Tongue (tissue), 3 donors: ENCODE measurements around the gene ZNF528. TPM values are rescaled to one million over a fixed set of nuclear protein-coding genes. Genes with fewer than 3 reads are reported as not detected.

Experiments
- DNase-seq: peaks from one replicate; pipeline ENCODE4 v3.0.0-alpha.2; 2015
- small RNA-seq: library from RNA; depleted of rRNA; stranded (forward); fragments of <200 nt; gene quantifications from one replicate; pipeline ENCODE3, GENCODE V24; 2014; ENCODE audit warnings: low replicate concordance
- total RNA-seq: library from RNA; depleted of rRNA; stranded (reverse); fragments of >200 nt; gene quantifications from one replicate; pipeline ENCODE4 v1.2.3, GENCODE V29; 2014

Gene ZNF528
- total RNA-seq, result 28.6 TPM

DNA sequence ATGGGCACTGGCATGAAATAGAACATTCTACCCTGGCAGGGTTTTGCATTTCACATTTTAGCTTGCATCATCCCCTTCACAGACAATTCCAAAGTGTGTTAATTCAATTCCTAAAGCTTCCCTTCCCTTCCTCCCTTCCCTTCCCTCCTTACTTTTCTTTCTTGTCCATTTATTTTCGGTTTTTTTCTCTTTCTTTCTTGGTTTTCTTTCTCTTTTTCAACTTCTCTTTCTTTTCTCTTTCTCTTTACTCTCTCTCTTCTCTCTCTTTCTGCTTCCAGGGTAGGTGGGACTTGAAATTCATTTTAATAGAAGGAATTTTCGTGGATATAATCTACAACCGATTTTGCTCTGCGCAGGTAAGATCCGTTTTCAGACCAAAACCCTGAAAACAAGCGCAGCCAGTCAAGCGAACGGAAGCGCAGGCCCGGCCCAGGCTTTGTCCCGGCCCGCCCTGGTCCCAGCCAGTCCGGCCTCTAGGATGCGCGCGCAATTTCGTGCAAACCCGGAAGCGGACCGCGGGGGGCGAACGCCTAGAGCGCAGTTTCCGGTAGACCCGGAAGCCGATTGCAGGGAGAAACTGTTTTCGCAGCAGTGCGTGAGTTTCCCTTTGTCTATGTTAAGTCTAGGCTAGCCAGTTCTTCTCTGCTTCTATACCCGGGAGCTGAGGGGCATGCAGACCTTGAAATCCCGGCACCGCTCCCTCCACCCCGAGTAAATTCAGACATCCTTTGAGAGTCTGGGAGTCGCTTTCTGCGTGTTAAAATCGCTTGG lies at the start of gene ZNF528:
Gene ZNF528 (plus strand): TSS at position 540 of the 771 bp plus-strand sequence. CDS start 4,165 bp downstream, outside the sequence.
- peak; percentile 99 for DNase-seq

DNA sequence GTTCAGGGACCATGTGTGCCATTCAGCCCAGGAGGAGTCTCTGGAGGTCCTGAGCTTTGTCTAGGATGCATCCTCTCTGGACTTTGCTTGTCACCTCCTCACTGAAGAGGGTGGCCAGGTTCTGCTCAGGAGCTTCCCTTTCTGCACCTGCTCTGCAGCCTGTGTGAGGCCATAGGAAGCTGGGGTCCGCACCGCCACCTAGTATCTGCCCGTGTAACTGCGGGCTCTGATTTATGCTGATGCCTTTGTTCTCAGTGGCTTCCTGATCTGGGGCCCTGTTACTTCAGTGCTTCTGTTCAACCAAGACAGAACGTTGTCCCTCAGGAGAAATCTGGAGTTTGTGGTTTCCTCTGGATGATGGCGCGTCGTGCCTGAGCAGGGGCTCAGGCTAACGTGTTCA lies 46.1 kb upstream of the ZNF528 start:
- DNase-seq, result no peak

DNA sequence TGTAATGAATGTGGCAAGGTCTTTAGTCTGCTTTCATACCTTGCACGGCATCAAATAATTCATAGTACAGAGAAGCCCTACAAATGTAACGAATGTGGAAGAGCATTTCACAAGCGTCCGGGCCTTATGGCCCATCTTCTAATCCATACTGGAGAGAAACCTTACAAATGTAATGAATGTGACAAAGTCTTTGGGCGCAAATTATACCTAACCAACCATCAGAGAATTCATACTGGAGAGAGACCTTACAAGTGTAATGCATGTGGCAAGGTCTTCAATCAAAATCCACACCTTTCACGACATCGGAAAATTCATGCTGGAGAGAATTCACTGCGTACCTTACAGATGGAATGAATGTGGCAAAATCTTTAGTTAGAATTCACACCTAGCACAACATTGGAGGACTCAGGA lies 31.2 kb upstream of the ZNF528 start:
- DNase-seq, result no peak

DNA sequence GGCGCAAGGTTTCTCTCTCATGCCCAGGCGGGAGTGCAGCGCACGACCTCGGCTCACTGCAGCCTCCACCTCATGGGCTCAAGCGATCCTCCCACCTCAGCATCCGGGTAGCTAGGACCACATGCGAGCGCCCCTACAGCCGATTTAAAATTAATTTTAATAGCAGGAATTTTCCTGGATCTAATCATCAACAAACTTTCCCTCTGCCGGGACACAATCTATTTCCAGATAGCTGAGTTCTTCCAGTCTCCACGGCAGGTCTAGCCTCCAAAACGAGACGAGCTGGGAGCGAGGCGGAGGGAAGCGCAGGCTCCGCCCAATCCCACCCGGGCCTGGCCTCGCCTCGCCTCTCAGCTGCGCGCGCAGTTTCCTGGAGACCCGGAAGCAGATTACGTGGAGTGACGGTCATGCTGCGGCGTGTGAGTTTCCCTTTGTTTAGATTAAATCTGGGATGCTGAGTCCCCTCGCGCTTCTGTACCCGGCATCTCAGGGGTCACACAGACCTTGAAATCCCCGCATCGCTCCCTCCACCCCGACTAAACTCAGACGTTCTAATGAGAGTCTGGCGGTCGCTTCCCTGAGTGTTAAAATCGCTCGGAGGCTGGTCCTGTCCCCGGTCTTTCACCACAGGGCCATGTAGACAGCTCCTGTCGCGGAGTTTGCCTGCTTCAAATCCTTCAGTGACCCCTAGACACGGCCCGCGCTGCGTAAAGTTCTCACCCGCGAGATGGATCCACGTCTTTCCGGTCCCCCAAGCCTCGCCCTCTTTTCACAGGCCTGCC lies 27.9 kb upstream of the ZNF528 start, which contains the start of gene ZNF880:
Gene ZNF880 (plus strand): TSS at position 365 of the 782 bp plus-strand sequence. CDS start 43 bp downstream, at position 408.
- DNase-seq, result peak; percentile 99

DNA sequence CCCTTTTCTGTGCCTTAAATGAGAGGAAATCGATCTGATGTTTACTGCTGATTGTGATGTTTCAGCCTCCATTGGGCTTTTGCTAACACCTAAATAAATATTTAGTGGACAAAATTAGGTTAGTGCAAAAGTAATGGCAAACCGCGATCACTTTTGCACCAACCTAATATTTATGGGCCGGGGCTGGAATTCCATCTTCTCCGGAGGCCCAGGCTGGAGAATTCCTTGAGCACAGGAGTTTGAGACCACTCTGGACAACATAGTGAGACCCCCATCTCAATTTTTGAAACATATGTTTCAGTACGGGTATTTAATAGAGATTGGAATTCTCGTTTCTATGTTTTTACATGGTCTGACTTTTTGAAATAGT lies 27.3 kb upstream of the ZNF528 start:
- no peak for DNase-seq

DNA sequence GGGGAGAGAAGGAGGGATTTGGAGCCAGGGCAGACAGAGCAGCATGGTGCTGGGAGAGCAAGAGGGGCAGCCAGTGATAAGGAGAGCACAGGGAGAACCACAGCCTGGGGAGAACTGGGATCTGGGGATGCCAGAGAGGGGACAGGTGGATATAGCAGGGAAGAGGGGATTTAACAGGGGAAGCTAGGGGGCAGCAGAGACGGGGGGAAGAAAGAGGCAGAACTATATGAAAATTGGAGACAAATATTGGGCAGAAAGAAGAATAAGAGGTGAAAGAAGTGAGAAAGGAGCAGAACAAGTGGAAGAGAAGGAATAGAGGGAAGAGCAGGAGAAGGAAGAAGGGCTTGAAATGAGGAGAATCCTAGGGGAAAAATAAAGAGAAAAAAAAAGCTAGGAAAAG lies 6.5 kb upstream of the ZNF528 start:
- DNase-seq, result no peak

DNA sequence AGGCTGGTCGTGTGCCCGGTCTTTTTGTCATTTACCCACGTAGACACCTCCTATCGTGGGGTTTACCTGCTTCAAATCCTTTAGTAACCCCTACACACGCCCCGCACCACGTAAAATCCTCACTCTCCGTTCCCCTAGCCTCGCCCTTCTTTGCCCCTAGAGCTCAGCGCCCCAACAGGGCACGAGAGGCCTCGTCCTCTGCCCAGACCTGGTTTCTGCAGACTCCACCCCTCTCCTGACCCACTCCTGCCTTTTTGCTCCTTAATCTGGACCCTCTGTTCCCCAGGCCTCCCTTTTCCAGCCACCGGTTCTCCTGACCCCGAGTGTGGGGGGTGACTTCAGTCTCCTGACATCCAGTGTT lies 412 bp downstream of the ZNF528 start:
- DNase-seq, result no peak

DNA sequence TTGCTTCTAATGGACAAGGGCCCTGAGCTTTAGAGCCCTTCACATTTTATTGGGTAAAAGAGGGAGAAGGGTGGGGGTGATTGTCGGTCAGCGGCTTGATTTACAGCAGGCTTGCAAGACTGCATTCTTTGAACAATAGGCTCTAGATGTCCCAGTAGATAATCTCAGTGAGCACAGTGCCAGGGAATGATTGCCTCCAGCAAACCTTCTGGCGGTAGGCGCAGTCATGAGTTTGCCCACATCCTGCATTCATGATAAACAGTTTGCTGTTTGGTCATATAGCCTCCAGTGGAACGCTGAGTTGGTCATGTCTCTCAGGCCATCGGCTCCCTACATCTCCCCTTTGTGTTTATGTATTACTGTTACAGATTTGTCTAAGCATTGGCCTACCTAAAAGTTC lies 12.6 kb downstream of the ZNF528 start:
- DNase-seq, result no peak

DNA sequence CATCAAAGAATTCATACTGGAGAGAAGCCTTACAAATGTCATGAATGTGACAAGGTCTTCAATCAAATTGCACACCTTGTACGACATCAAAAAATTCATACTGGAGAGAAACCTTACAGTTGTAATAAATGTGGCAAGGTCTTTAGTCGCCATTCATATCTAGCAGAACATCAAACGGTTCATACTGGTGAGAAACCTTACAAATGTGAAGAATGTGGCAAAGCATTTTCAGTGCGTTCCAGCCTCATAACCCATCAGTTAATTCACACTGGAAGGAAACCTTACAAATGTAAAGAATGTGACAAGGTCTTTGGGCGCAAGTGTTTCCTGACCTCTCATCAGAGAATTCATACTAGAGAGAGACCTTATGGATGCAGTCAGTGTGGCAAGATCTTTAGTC lies 18.1 kb downstream of the ZNF528 start:
- no peak for DNase-seq

DNA sequence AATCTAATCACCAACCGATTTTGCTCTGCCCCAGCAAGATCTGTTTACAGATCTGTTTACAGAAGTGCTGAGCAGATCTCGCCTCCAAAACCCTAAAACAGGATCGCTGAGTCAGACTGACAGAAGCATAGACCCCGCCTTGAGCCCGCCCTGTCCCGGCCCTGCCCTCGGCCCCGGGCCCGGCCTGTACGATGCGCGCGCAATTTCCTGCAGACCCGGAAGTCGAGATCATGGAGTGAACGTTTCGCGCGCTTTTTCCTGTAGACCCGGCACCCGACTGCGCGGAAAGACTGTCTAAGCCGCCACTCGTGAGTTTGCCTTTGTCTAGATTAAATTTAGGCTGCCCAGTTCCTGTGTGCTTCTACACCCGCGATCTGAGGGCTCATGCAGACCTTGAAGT lies 31.3 kb downstream of the ZNF528 start, which contains the start of gene ZNF534:
Gene ZNF534 (plus strand): TSS at position 212 of the 400 bp plus-strand sequence. CDS start 2,327 bp downstream, outside the sequence.
- DNase-seq, result no peak

DNA sequence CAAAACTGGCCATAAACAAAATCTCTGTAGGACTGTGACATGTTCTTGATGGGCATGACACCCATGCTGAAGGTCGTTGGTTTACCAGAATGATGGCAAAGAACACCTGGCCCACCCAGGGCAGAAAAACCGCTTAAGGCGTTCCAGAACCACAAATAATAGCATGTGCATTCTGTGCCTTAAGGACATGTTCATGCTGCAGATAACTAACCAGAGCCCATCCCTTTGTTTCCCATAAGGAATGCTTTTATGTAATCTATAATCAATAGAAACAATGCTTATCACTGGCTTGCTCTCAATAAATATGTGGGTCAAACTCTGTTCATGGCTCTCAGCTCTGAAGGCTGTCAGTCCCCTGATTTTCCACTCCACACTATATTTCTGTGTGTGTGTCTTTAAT lies 44.5 kb downstream of the ZNF528 start:
- DNase-seq, result no peak

DNA sequence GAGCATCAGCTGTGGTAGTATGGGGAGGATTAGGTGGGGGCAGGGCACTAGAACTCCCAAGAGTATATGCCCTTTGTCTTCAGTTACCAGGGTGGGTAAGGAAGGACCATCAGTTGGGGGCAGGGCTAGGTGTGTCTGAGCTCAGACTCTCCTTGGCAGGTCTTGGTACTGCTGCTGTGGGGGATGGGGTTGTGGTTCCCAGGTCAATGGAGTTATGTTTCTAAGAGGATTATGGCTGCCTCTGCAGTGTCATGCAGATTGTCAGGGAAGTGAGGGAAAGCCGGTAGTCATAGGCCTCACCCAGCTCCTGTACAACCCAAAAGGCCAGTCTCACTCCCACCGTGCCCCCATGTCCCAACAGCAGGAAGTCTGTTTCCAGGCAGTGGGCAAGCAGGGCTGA lies 46.9 kb downstream of the ZNF528 start:
- DNase-seq, result no peak

DNA sequence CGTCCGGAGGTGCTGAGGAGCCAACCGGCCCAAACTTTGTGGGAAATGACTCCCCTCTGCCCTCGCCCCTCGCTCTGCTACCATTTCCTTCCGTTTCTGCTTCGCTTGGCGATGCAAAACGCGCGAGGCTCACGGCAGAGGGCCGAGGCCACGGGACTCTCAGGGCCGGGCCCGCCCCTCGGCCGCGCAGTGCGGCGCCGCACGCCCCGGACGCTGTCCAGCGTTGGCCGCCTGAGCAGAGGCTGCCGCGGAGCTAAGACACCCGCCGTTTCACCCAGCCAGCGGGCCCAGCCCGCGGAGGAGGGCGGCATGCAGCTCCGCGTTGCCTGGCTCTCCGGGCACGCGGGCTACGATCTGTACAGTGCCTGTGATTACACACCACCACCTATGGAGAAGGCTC lies 53.6 kb downstream of the ZNF528 start:
- DNase-seq, result no peak

DNA sequence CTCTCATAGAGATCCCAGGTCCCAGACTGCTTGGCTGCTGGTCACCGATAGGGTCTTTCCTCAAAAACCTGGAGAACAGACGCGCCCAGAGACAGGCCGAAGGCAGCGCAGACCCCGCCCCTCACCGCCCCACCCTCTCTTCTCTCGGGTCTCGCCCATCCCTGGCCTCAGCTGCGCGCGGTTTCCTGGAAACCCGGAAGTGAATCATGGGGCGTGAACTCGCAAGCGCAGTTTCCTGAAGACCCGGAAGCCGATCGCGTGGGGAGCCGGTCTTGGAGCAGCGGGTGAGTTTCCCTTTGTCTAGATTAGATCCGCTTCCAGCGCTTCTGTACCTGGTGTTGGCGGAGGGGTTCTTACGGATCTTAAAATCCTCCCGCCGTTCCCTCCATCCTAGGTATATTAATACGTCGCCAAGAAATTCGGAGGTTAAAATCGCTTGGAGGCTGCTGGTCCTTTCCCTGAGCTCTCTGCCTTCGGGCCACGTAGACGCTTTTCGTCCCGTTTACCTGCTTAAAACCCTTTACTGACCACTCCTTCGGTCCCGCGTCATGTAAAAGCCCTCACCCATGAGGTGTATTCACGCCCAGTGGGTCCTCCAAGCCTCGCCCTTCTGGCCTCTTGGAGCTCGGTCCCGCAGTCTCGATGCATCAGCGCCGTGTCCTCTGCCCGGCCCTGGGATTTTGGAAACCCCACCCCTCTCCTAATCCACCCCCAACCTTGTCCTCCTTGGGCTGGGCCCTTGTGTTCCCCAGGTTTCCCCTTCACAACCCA lies 55.9 kb downstream of the ZNF528 start, which contains the start of gene ZNF578:
Gene ZNF578 (plus strand): TSS at position 230 of the 771 bp plus-strand sequence. CDS start 48,293 bp downstream, outside the sequence.
- peak; percentile 96 for DNase-seq

DNA sequence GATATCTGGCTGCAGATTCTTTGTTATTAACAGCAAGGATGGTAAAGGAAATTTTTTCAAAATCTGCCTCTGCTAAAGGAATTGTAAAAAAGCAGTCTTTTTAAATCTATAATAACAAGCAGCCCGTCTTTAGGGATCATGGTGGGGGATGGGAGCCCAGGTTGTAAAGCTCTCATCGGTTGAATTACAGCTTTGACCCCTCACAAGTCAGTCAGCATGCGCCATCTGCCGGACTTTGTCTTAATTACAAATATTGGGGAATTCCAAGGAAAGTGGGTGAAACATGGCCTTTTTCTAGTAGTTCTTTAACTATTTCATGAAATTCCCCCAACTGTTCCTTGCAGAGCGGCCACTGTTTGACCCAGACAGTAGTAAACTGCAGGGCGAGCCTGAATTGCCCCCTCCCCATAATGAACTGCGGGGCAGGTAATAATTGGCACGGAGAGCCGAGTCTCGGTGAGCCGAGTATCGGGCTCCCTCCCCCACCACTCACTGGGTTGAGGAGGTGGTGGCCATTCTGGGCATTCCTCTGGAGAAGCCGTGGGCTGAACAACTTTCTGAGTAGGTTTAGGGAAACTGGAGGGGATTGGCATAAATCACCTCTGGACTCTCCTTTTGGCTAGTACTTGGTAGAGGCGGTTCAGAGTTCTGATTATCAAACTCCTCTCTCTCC lies 67.3 kb downstream of the ZNF528 start:
- no peak for DNase-seq

Small RNA genes within 50 kb of the gene (small RNA-seq; reads per million reads assigned to genes)
- not detected for gene AC010332.1

Other genes starting within 250 kb of the ZNF528 start
- 10.6 TPM for gene ZNF836, start 226.2 kb upstream of the ZNF528 start, total RNA-seq
- 193 TPM for gene PPP2R1A, start 207.8 kb upstream of the ZNF528 start, total RNA-seq
- 19.9 TPM for gene ZNF766, start 128.3 kb upstream of the ZNF528 start, total RNA-seq
- 7.2 TPM for gene ZNF480, start 100.7 kb upstream of the ZNF528 start, total RNA-seq
- gene ZNF610, start 61.6 kb upstream of the ZNF528 start, total RNA-seq, result 8.9 TPM
- gene ZNF880, start 27.9 kb upstream of the ZNF528 start, total RNA-seq, result 27.4 TPM
- not detected for gene ZNF534, start 31.3 kb downstream of the ZNF528 start, total RNA-seq
- gene ZNF578, start 55.7 kb downstream of the ZNF528 start, total RNA-seq, result 7.0 TPM
- gene ZNF808, start 129.8 kb downstream of the ZNF528 start, total RNA-seq, result 48.0 TPM
- gene ZNF701, start 172.4 kb downstream of the ZNF528 start, total RNA-seq, result 17.7 TPM
- gene ZNF83, start 240.5 kb downstream of the ZNF528 start, total RNA-seq, result 63.7 TPM